Measurements from ENCODE around the gene CFAP99.

The CFAP99 gene

DNA sequence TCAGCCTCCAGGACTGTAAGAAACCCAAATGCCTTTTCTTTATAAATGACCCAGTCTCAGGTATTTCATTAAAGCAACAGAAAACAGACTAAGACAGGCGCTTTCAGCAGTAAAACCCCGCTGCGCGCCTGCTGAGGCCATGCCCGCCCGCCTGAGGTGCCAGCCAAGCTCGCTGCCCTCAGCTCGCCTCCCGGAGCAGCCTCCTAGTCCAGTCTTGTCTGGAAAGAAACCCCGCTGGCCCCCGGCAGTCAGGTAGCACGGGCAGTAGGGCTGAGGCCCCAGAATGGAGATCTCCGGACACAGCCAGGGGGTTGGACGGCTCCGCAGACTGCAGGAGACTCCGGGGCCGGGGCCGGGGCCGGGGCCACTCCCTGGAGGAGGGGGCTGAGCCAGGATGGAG lies 32.0 kb upstream of the CFAP99 start:
- TF ChIP-seq, protein P1, sequence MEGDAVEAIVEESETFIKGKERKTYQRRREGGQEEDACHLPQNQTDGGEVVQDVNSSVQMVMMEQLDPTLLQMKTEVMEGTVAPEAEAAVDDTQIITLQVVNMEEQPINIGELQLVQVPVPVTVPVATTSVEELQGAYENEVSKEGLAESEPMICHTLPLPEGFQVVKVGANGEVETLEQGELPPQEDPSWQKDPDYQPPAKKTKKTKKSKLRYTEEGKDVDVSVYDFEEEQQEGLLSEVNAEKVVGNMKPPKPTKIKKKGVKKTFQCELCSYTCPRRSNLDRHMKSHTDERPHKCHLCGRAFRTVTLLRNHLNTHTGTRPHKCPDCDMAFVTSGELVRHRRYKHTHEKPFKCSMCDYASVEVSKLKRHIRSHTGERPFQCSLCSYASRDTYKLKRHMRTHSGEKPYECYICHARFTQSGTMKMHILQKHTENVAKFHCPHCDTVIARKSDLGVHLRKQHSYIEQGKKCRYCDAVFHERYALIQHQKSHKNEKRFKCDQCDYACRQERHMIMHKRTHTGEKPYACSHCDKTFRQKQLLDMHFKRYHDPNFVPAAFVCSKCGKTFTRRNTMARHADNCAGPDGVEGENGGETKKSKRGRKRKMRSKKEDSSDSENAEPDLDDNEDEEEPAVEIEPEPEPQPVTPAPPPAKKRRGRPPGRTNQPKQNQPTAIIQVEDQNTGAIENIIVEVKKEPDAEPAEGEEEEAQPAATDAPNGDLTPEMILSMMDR (IDR thresholded peaks at IDR 0.05; ENCODE audit: borderline replicate concordance, insufficient read depth, low read depth, low read length) = no peak
- no peak overlapping the region for H3K4me3 ChIP-seq (ENCODE audit: low read depth, low read length)

DNA sequence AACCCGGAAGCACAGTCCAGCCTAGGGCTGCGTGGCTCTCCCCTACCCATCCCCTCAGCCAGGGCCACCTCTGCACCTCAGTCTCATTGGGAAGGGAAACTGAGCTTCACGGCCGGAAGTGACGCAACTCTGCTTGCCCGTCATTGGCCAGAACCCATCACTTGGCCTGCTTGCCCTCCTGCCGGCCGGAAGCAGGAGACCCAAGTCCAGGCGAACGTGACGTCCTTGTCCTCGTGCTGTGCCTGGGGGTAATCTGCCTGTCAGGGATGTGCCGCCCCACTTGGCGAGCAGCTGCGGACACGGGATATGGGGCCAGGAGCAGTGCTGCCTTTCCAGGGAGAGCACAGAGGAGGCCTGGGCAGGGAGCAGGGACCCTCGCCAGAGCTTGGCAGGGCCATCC lies 31.5 kb upstream of the CFAP99 start:
- TF ChIP-seq, protein P1 (IDR thresholded peaks at IDR 0.05; ENCODE audit: borderline replicate concordance, insufficient read depth, low read depth, low read length) = no peak
- no peak overlapping the region for H3K4me3 ChIP-seq (ENCODE audit: low read depth, low read length)

DNA sequence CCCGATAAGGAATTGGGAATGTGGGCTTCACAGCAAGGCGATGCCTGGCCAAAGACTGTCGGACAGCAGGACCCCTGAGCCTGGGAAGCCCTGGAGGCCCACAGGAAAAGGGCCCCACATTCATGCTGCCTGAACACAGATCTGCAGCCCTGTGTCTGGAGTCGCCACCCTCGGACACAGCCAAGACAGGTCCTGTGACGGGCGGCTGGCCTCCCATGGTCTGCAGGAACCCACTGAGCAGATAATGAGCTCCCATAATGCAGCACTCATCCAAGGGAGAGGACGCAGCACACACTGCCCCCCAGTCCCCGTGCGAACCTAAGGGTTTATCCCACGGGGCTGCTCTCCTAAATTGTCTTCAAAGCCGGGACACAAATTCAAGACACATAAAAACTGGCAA lies 30.9 kb upstream of the CFAP99 start:
- TF ChIP-seq, protein P1 (IDR thresholded peaks at IDR 0.05; ENCODE audit: borderline replicate concordance, insufficient read depth, low read depth, low read length) = no peak
- H3K4me3 ChIP-seq (ENCODE audit: low read depth, low read length) = no peak overlapping the region

DNA sequence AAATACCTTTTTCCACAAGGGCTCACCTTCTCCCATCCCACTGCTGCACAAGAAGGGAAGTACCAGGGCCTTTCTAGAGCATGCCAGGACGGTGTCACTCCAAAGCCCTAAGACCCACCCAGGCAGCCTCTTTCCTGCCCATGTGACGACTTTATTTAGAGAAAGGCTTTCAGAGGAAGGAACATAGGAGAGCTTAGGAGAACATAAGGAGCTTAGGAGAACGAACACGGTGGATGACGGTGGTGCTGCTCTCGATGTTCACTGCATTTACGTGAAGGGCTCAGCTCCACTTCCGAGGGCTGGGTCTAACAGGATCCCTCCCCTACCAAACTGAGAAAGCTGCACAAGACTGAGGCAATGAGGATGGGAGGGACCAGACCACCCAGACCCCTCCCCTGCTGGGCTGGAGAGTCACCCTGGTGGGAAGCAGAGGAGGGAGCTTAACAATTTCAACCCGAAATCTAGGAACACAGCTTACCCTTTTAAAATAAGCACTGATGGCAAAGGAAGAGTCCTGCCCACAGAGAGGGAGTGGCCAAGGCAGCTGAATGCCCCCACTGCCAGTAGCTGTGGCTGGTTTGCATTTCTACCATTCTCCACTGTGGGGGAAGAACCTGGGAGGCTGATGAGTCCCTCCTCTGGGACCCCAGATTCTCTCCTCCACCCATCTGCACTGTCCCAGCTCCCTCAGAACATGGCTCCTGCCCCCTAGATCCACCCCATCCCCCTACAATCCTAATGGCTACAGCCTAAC lies 30.1 kb upstream of the CFAP99 start:
- no peak overlapping the region for H3K4me3 ChIP-seq (ENCODE audit: low read depth, low read length)
- TF ChIP-seq, protein P1 (IDR thresholded peaks at IDR 0.05; ENCODE audit: borderline replicate concordance, insufficient read depth, low read depth, low read length) = no peak

DNA sequence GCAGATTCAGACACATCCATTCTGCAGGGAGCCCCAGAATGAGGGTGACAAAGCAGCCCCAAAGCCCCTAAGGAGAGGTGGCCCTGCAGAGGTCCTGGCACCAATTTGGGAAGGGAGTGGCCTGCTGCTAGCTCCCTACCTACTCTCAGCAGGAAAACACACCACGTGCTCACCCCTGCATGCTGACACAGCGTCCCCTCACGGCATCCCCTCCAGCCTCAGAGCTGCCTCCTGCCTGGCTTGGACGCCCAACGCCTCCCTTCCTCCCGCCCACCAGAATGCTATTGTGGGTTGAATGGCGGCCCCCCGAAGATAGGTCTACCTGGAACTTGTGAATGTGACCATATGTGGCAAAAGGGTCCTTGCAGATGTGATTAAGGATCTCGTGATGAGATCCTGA lies 29.1 kb upstream of the CFAP99 start:
- TF ChIP-seq, protein P1 (IDR thresholded peaks at IDR 0.05; ENCODE audit: borderline replicate concordance, insufficient read depth, low read depth, low read length) = no peak

DNA sequence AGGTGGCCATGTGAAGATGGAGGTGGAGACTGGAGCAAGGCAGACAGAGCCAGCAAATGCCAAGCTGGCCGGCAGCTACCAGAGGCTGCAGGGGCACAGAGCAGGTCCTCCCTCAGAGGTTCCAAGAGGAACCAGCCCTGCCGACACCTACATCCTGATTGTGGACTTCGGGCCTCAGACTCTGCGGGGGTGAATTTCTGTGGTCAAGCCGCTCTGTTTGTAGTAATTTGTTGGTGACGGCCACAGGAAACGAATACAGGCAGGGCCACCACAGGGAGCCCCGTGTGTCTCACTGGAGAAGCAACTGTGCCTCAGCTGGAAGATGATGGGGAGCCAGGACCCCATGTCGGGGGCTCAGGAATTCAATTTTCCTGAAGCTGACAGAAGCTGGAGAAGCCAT lies 28.6 kb upstream of the CFAP99 start:
- TF ChIP-seq, protein P1 (IDR thresholded peaks at IDR 0.05; ENCODE audit: borderline replicate concordance, insufficient read depth, low read depth, low read length) = no peak
- H3K4me3 ChIP-seq (ENCODE audit: low read depth, low read length) = no peak overlapping the region

More for the DNA sequence above, 29.1 kb upstream of the CFAP99 start:
- H3K4me3 ChIP-seq (ENCODE audit: low read depth, low read length) = no peak overlapping the region

DNA sequence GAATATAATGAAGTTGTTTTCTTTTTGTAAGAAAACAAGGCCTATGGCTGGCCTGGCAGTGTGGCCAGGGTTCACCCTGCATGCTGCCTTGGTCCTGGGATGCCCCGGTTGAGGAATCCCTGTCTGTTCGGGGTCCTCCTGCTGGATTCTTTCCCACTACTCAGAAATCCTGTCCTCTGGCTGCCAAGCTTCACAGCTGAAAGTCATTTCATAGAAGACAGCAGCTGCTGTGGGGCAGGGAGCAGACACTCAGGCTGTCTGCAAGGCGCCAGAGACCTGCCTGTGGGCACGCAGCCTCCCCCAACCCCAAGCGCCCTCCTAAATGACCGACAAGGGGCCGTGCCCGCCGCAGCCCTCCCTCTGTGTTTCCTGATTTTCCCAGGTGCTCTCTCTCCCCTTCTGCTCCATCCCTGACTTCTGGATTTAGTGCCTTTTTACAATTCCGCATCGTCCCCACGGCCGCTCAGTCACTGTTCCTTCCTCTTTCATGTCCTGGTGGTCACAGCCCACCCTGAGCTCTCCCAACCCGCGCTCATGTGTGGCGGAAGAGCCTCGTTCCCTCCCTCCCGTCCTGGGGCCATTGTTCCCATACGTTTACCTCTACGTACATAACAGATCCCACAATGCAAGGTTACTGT lies 27.9 kb upstream of the CFAP99 start:
- H3K4me3 ChIP-seq (ENCODE audit: low read depth, low read length) = no peak overlapping the region
- TF ChIP-seq, protein P1 (IDR thresholded peaks at IDR 0.05; ENCODE audit: borderline replicate concordance, insufficient read depth, low read depth, low read length) = no peak

Data from GM12875 (cell line).